B cell (primary cell): ENCODE measurements around the gene SLC25A34. TPM values are rescaled to one million over a fixed set of nuclear protein-coding genes. Genes with fewer than 3 reads are reported as not detected.

Experiments
- ATAC-seq: fragments of 200-7000 bp; cut with Tn5 transposase; one replicate; pipeline ENCODE4 v1.10.0; 2021; ENCODE audit warnings: low read depth, mild to moderate bottlenecking, moderate number of reproducible peaks, moderate library complexity
- CTCF ChIA-PET: fragments of 350-600 bp; sonication (Branson Sonifier 250); formaldehyde crosslinking; loops from one replicate; lab custom pipeline; 2021; ENCODE audit warnings: antibody characterized with exemption, inconsistent platforms; lab: Charles Lee
- POLR2A ChIA-PET: fragments of 350-600 bp; sonication (Branson Sonifier 250); formaldehyde crosslinking; loops from one replicate; lab custom pipeline; 2021; ENCODE audit warnings: antibody characterized with exemption; lab: Charles Lee
- DNase-seq: peaks from one replicate; pipeline ENCODE4 v3.0.0; 2013
- H2AFZ ChIP-seq: 2 replicates; pipeline ENCODE4 v1.6.1; 2012; ENCODE audit warnings: mild to moderate bottlenecking, low read depth, low read length; ENCODE audit not compliant: insufficient read depth, poor library complexity, severe bottlenecking
- H3K27ac ChIP-seq, 2 donors: 1 replicate in 1 of 2; 2 replicates in 1 of 2; pipeline ENCODE4 v1.5.1; 2012 to 2013; ENCODE audit warnings: low read length in 2 of 2, mild to moderate bottlenecking in 2 of 2, moderate library complexity in 1 of 2
- H3K27me3 ChIP-seq, 4 experiments: fragments of 200-600 bp in 1 of 4; sonication (generic) in 1 of 4; replicated peaks in 1 of 4; 1 replicate in 2 of 4; 2 replicates in 2 of 4; pipeline versions ENCODE4 v1.6.1 to v1.7.0; 2013 to 2016; ENCODE audit warnings: low read length in 3 of 4, mild to moderate bottlenecking in 2 of 4, mixed read lengths in 1 of 4, moderate library complexity in 1 of 4; ENCODE audit not compliant: insufficient read depth in 4 of 4, control insufficient read depth in 3 of 4; ENCODE audit errors: control extremely low read depth in 1 of 4
- H3K36me3 ChIP-seq, 2 experiments: replicated peaks in 1 of 2; 1 replicate in 1 of 2; 2 replicates in 1 of 2; pipeline versions ENCODE4 v1.6.1 to v1.7.1; 2013; ENCODE audit warnings: low read length in 1 of 2; ENCODE audit not compliant: insufficient read depth in 2 of 2, control insufficient read depth in 1 of 2; ENCODE audit errors: control extremely low read depth in 1 of 2, extremely low read depth in 1 of 2
- H3K4me1 ChIP-seq, 2 donors: fragments of 200-600 bp in 1 of 2; sonication (generic) in 1 of 2; 1 replicate in 1 of 2; 2 replicates in 1 of 2; pipeline versions ENCODE4 v1.5.1 to v1.6.1; 2013 to 2017; ENCODE audit warnings: low read length in 2 of 2; ENCODE audit not compliant: control insufficient read depth in 2 of 2, insufficient read depth in 2 of 2
- H3K4me2 ChIP-seq: replicated peaks from 2 replicates; pipeline ENCODE3; 2012; ENCODE audit warnings: mild to moderate bottlenecking, low read depth, low read length; ENCODE audit not compliant: poor library complexity, severe bottlenecking
- H3K4me3 ChIP-seq, 5 experiments: fragments of 200-600 bp in 1 of 5; sonication (generic) in 1 of 5; 1 replicate in 3 of 5; 2 replicates in 2 of 5; pipeline versions ENCODE4 v1.5.1 to v1.7.0; 2011 to 2016; ENCODE audit warnings: low read length in 4 of 5, mild to moderate bottlenecking in 4 of 5, low read depth in 2 of 5, control low read depth in 1 of 5, moderate library complexity in 1 of 5; ENCODE audit not compliant: insufficient read depth in 1 of 5; ENCODE audit errors: control extremely low read depth in 1 of 5, extremely low read depth in 1 of 5
- H3K79me2 ChIP-seq: fragments of 200-600 bp; sonication (generic); one replicate; pipeline ENCODE4 v1.6.0; 2016; ENCODE audit warnings: low read length; ENCODE audit not compliant: control insufficient read depth, insufficient read depth
- H3K9ac ChIP-seq: fragments of 200-600 bp; sonication (generic); 2 replicates; pipeline ENCODE4 v1.6.1; 2017; ENCODE audit warnings: mild to moderate bottlenecking, low read length, moderate library complexity
- H3K9me3 ChIP-seq, 3 donors: one replicate each; pipeline versions ENCODE4 v1.6.1 to v1.7.1; 2013; ENCODE audit warnings: low read length in 2 of 3; ENCODE audit not compliant: control insufficient read depth in 2 of 3, insufficient read depth in 1 of 3; ENCODE audit errors: control extremely low read depth in 1 of 3
- H4K20me1 ChIP-seq: 2 replicates; pipeline ENCODE4 v1.6.0; 2012; ENCODE audit warnings: mild to moderate bottlenecking, low read length; ENCODE audit not compliant: insufficient read depth, control insufficient read depth, poor library complexity, severe bottlenecking
- H3K27ac Mint-ChIP-seq: one replicate; pipeline ENCODE4 v1.8.0; 2021; ENCODE audit warnings: mixed read lengths
- H3K27me3 Mint-ChIP-seq: one replicate; pipeline ENCODE4 v1.8.0; 2021; ENCODE audit warnings: mixed read lengths
- H3K4me1 Mint-ChIP-seq: one replicate; pipeline ENCODE4 v1.8.0; 2021; ENCODE audit warnings: mixed read lengths
- H3K4me3 Mint-ChIP-seq: one replicate; pipeline ENCODE4 v1.8.0; 2021; ENCODE audit warnings: mixed read lengths
- H3K9me3 Mint-ChIP-seq: one replicate; pipeline ENCODE4 v1.8.0; 2022; ENCODE audit warnings: mixed read lengths; ENCODE audit not compliant: insufficient read depth
- CTCF ChIP-seq: fragments of 200-600 bp; IDR thresholded peaks from one replicate; pipeline ENCODE4 v1.8.0; 2022; ENCODE audit warnings: antibody characterized with exemption, mild to moderate bottlenecking
- EZH2 ChIP-seq: IDR thresholded peaks from 2 replicates; pipeline ENCODE4 v1.6.1; 2012; ENCODE audit warnings: borderline replicate concordance, low read depth, mild to moderate bottlenecking, moderate library complexity, low read length; ENCODE audit not compliant: insufficient read depth, poor library complexity, severe bottlenecking
- WGBS: methylation state at CpG from one replicate; pipeline ENCODE4 v1.1.5; 2013; ENCODE audit warnings: missing lambda C conversion rate; ENCODE audit not compliant: insufficient coverage; 5-methylcytosine and 5-hydroxymethylcytosine counted together
- intact Hi-C: fragments of 100-400 bp; cut with micrococcal nuclease; formaldehyde crosslinking; loops from one replicate; pipeline ENCODE4 v1.10.0; 2022
- polyA plus RNA-seq: library from polyadenylated mRNA; depleted of rRNA; stranded (reverse); fragments of >200 nt; gene quantifications from 2 replicates; pipeline ENCODE4 v1.2.3, GENCODE V29; 2012
- total RNA-seq, 2 donors: library from RNA; stranded (reverse); fragments of 120-200 nt in 1 of 2; gene quantifications; 1 replicate in 1 of 2; 2 replicates in 1 of 2; pipeline versions ENCODE4 v1.2.3 to v1.2.4, GENCODE V29; 2013 to 2022

The SLC25A34 gene
- total and polyA plus RNA-seq, 2 donors (not counting 1 experiment from before 2014, with no cell fraction given), result 4.6 to 5.4 TPM

- Histone ChIP-seq H3K9me3 (no peaks in the 10 kb centered on the region), H3K9ac (no peak overlapping the region), H3K36me3 (peaks cover 0 to 79% of the 10 kb centered on the region in 2 experiments), H3K4me2 (no peak overlapping the region), H3K27me3 (no peaks in the 10 kb centered on the region), H2AFZ (no peak overlapping the region), H3K4me1 (no peaks in the 10 kb centered on the region), H3K27ac (no peak overlapping the region), H3K79me2 (peaks cover 10% of the 10 kb centered on the region), H3K4me3 (no peak overlapping the region), H4K20me1 (peaks cover 23% of the 10 kb centered on the region)
- CTCF ChIA-PET, result interaction anchor here (0.6 to 1.3 kb wide), 3 partner anchors 24 to 149 kb away, joined by 3 to 5 read pairs (median 4); no protein-coding TSS in a partner anchor
- H3K27ac Mint-ChIP-seq, result no peak overlapping the region
- intact Hi-C loops, result no loop called here
- DNase-seq (no peak), ATAC-seq (no peak)
- 91% methylated on average over 2 of the region's 3 CpGs for WGBS
- H3K4me1 Mint-ChIP-seq, result no peaks in the 10 kb centered on the region
- H3K4me3 Mint-ChIP-seq, result no peak overlapping the region
- POLR2A ChIA-PET, result interaction anchor here (0.6 kb wide), 1 partner anchor 127 kb away, joined by 9 read pairs; no protein-coding TSS in a partner anchor
- TF ChIP-seq CTCF, result no peak
- no peak for TF ChIP-seq EZH2
- H3K9me3 Mint-ChIP-seq, result no peaks in the 10 kb centered on the region
- H3K27me3 Mint-ChIP-seq, result no peaks in the 10 kb centered on the region
These were observed 15.2 kb upstream of the SLC25A34 start for GRCh38 chr1:15720861-15721260.

- peaks cover 0 to 80% of the 10 kb centered on the region in 2 experiments for H3K36me3 ChIP-seq
- H3K4me1 ChIP-seq, result no peaks in the 10 kb centered on the region
- no peaks in the 10 kb centered on the region for H3K4me1 Mint-ChIP-seq
- no peaks in the 10 kb centered on the region for H3K9me3 ChIP-seq
- no peak overlapping the region for H2AFZ ChIP-seq
- DNase-seq (no peak), ATAC-seq (no peak)
- no peak overlapping the region for H3K4me3 ChIP-seq
- peaks cover 11% of the 10 kb centered on the region for H4K20me1 ChIP-seq
- H3K27me3 Mint-ChIP-seq, result no peaks in the 10 kb centered on the region
- H3K79me2 ChIP-seq, result peaks cover 4% of the 10 kb centered on the region
- H3K27ac ChIP-seq, result no peak overlapping the region
- no peak overlapping the region for H3K9ac ChIP-seq
- H3K4me2 ChIP-seq, result no peak overlapping the region
- POLR2A ChIA-PET, result no interaction called here
- CTCF ChIA-PET, result interaction anchor here (1.2 kb wide), 1 partner anchor 9 kb away, joined by 3 read pairs; no protein-coding TSS in a partner anchor
- WGBS, result no CpG with 5 or more reads among the region's 4 CpGs
- intact Hi-C loops, result no loop called here
- no peak for TF ChIP-seq EZH2
- no peak for TF ChIP-seq CTCF
- H3K4me3 Mint-ChIP-seq, result no peak overlapping the region
- H3K27ac Mint-ChIP-seq, result no peak overlapping the region
- no peaks in the 10 kb centered on the region for H3K9me3 Mint-ChIP-seq
- no peaks in the 10 kb centered on the region for H3K27me3 ChIP-seq
These were observed 13.6 kb upstream of the SLC25A34 start for GRCh38 chr1:15722411-15722810.
